ENCODE measurements around the gene CAMK2B.

DNA sequence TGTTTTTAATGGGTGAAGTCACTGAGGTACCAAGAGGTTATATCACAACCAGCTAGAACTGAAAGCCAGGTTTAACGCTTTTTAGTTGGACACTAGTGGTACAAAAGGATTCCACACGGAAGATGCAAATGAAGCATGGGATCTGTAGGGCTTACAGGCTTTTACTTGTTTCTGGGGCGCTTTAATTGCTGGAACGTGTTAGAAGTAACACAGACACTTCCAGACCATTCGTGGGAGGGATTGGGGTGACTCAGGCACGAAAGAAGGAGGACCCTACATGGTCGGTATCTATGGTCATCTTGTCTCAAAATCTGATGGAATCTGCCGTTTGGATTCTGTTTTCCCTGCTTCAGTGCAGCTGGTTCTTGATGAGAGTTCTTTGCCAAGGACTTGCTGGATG lies 123.6 kb downstream of the CAMK2B start:
- TF ChIP-seq, protein P1, sequence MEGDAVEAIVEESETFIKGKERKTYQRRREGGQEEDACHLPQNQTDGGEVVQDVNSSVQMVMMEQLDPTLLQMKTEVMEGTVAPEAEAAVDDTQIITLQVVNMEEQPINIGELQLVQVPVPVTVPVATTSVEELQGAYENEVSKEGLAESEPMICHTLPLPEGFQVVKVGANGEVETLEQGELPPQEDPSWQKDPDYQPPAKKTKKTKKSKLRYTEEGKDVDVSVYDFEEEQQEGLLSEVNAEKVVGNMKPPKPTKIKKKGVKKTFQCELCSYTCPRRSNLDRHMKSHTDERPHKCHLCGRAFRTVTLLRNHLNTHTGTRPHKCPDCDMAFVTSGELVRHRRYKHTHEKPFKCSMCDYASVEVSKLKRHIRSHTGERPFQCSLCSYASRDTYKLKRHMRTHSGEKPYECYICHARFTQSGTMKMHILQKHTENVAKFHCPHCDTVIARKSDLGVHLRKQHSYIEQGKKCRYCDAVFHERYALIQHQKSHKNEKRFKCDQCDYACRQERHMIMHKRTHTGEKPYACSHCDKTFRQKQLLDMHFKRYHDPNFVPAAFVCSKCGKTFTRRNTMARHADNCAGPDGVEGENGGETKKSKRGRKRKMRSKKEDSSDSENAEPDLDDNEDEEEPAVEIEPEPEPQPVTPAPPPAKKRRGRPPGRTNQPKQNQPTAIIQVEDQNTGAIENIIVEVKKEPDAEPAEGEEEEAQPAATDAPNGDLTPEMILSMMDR (IDR thresholded peaks at IDR 0.05) = no peak
- TF ChIP-seq EP300 (IDR thresholded peaks at IDR 0.05) = no peak
- no peak for TF ChIP-seq POLR2A (IDR thresholded peaks at IDR 0.05)
